Right lobe of liver (tissue), 4 donors: ENCODE measurements around the gene CTSZ.

Experiments used
- CTCF ChIP-seq, 4 donors: fragments of 200-600 bp in 3 of 4; fragments of 450-650 bp in 1 of 4; IDR thresholded peaks; one replicate each; pipeline versions ENCODE4 v1.5.1 to v1.8.0; 2016 to 2022; ENCODE audit warnings: antibody characterized with exemption in 4 of 4, mild to moderate bottlenecking in 2 of 4
- POLR2A ChIP-seq: fragments of 450-650 bp; IDR thresholded peaks from one replicate; pipeline ENCODE4 v1.6.1; 2017; ENCODE audit warnings: antibody characterized with exemption, mild to moderate bottlenecking
- donor health status: DM: no; HTN: no; CAD: no.
- donor health status: DM: no; HTN: no; CAD: no.
- donor health status: DM: no; HTN: yes; CAD: no.

- no peak for TF ChIP-seq CTCF (IDR thresholded peaks at IDR 0.05)
- no peak for TF ChIP-seq POLR2A
Measured at GRCh38 chr20:59013959-59014608, 7.0 kb upstream of the CTSZ start.
